ENCODE measurements around the gene KRTAP5-11.
"Not testable (repeated sequence)": the region's sequence is repeated elsewhere in the genome, so short reads cannot be mapped to it uniquely, and the experiment has no call there.

Gene KRTAP5-11, protein sequence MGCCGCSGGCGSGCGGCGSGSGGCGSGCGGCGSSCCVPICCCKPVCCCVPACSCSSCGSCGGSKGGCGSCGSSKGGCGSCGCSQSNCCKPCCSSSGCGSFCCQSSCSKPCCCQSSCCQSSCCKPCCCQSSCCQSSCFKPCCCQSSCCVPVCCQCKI

DNA sequence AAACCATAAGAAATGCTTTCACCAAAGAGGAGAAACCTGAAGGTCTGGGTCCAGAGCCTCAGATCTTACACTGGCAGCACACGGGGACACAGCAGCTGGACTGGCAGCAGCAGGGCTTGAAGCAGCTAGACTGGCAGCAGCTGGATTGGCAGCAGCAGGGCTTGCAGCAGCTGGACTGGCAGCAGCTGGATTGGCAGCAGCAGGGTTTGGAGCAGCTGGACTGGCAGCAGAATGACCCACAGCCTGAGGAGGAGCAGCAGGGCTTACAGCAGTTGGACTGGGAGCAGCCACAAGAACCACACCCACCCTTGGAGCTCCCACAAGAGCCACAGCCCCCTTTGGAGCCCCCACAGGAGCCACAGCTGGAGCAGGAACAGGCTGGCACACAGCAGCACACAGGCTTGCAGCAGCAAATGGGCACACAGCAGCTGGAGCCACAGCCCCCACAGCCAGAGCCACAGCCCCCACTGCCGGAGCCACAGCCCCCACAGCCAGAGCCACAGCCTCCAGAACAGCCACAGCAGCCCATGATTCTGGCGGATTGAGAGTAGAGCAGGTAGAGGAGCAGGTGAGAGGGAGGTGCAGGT, at the start of gene KRTAP5-11:
Gene KRTAP5-11, minus strand, starts transcription at position 567 of the 587 bp plus-strand sequence. Its CDS starts 38 bp downstream, at position 529.
- DNase-seq = peak; percentile 40

DNA sequence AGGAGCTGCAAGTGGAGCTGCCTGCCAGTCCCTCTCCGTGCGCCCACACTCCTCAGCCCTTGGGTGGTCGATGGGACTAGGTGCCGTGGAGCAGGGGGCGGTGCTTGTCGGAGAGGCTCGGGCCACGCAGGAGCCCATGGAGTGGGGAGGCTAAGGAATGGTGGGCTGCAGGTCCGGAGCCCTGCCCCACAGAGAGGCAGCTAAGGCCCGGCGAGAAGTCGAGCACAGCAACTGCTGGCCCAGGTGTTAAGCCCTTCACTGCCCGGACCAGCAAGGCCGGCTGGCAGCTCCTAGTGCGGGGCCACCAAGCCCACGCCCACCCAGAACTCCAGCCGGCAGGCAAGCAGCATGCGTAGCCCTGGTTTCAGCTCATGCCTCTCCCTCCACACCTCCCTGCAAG, 48.9 kb upstream of the KRTAP5-11 start:
- DNase-seq = not testable (repeated sequence)

DNA sequence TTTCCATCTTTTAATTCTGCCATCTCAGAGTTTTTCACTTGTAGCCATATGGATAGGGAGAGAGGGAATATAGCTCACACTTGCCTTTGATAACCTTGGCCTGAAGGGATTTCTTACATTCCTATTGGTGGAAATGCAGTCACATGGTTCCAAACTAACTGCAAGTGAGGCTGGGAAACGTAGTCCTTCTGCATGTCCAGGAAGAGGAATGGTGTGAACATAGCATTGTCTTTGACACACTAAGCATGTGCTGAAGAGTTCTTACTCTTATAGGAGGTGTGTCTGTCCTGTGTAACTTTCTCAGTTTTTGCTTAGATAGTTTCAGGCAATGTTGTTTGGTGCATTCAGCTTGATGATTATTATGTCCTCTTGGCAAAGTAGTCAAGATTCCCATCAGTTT, 47.4 kb upstream of the KRTAP5-11 start:
- DNase-seq = not testable (repeated sequence)

DNA sequence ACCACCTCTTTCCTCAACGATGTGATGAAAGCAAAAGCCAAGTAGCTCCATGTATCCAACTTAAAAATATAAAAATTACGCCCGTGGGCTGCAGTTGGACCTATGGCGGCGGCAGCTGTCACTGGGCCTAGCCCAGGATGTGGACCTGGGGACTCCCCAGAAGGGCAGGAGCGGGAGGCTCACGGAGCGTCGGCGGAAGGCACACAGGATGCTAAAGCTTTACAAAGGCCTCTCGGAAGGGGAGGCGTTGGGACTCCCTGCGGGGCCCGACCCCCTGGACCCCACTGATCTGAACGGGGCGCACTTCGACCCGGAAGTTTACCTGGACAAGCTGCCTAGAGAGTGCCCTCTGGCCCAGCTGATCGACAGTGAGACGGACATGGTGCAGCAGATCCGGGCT, 46.3 kb upstream of the KRTAP5-11 start:
- DNase-seq = not testable (repeated sequence)

DNA sequence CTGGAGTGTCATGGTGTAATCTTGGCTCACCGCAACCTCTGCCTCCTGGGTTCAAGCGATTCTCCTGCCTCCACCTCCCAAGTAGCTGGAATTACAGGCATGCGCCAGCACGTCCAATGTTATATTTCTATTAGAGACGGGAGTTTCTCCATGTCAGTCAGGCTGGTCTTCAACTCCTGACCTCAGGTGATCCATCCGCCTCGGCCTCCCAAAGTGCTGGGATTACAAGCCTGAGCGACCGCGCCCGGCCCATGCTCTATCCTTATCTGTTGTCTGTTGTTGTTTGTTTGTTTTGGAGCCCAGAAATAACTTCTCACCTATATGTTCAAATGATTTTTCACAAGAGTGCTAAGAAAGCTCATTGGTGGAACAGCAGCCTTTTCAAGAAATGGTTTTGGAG, 40.6 kb upstream of the KRTAP5-11 start:
- not testable (repeated sequence) for DNase-seq

DNA sequence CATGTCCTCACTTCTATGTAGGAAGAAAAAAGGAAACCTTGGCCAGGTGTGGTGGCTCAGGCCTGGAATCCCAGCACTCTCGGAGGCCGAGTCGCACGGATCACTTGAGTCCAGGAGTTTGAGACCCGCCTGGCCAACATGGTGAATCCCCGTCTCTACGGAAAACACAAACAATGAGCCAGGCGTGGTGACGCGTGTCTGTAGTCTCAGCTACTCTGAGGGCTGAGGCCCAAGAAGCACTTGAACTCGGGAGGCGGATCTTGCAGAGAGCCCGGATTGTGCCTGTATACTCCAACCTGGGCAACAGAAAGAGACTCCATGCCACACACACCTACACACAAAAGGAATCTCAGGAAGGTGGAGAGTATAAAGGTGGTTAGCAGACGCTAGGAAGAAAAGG, 39.9 kb upstream of the KRTAP5-11 start:
- not testable (repeated sequence) for DNase-seq

DNA sequence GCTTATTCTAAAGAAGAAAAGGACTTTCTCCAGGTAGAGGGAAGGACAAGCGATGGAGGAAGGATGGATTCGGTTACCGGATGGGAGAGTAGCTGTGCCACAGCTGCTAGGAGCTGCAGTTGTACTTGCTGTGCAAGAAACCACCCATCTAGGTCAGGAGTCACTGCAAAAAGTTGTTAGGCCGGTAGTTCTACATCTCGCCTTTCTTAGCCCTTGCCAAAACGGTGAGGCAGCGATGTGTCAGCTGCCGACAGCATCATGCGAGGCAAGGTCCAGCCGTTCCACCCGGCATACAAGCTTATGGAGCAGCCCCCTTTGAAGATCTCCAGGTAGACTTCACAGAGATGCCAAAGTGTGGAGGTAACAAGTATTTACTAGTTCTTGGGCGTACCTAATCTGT, 32.3 kb upstream of the KRTAP5-11 start:
- not testable (repeated sequence) for DNase-seq

DNA sequence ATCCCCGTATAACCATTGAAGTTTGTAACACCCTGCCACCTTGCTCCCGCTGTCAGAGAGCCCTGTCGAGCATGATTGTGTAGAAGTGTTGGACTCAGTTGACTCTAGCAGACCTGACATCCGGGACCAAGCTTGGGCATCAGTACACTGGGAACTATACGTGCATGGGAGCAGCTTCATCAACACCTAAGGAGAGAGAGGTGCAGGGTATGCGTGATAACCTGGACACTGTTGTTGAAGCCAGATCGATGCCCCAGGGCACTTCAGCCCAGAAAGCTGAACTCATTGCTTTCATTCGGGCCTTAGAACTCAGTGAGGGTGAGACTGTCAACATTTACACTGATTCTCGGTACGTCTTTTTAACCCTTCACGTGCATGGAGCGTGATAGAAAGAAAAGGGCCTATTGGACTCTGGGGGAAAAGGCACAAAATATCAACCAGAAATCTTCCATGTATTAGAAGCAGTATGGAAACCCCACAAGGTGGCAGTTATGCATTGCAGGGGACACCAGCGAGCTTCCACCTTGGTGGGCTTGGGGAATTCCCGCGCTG, 31.8 kb upstream of the KRTAP5-11 start:
- DNase-seq = not testable (repeated sequence)

DNA sequence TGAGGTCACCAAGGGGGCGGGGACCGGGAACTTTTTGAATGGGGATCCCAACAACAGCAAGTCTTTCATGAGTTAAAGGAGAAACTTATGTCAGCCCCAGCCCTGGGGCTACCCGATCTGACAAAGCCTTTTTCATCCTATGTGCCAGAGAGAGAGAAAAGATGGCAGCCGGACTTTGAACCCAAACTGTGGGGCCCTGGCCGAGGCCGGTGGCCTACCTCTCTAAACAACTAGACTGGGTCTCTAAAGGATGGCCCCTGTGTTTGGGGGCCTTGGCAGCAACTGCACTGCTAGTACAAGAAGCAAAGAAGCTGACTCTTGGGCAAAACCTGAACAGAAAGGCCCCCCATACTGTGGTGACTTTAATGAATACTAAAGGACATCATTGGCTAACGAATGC, 31.3 kb upstream of the KRTAP5-11 start:
- DNase-seq = not testable (repeated sequence)

DNA sequence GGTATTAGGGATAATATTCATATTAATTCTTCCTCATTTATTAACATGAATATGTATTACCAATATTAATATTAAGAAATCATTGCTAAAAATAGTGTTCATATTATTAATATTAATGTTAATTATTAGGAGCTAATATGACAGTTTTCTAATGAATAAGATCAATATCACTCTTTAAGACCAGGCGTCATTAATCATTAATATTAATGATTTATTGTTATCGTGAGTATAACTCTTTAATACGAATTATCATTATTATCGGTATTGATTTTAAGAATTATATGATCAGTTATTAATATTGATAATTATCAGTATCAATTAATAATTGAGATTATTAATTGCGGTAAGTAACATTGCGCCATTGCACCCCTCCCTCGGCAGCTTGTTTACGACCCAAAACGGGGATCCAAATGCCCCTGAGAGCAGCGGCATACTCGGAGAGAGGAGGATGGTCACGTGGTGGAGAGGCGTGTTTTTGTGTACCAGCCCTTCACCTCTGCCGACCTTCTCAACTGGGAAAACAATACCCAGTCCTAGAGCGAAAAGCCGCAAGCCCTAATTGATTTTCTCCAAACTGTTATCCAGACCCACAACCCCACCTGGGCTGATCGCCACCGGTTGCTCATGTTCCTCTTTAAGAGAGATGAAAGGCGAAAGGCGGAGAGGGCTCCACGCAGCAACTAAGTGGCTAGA, 28.7 kb upstream of the KRTAP5-11 start:
- not testable (repeated sequence) for DNase-seq

DNA sequence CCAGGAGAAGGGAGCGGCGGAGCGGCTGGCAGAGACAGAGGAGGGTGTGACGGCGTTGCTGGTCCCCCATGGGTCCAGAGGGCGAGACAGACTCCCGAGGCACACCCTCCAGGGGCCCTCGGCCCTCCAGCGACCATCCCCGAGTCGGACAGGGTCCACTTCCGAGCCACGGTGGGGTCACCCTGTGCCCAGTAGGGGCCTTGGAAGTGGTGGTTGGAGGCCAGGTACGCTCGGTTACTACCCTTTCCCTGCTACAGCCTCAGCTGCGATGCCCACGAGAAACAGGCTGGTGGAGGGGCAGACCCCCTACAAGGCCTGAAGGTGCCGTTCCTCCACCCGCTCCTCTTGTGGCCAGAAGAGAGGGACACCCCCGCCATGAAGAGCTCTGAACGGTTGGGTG, 25.6 kb upstream of the KRTAP5-11 start:
- not testable (repeated sequence) for DNase-seq

DNA sequence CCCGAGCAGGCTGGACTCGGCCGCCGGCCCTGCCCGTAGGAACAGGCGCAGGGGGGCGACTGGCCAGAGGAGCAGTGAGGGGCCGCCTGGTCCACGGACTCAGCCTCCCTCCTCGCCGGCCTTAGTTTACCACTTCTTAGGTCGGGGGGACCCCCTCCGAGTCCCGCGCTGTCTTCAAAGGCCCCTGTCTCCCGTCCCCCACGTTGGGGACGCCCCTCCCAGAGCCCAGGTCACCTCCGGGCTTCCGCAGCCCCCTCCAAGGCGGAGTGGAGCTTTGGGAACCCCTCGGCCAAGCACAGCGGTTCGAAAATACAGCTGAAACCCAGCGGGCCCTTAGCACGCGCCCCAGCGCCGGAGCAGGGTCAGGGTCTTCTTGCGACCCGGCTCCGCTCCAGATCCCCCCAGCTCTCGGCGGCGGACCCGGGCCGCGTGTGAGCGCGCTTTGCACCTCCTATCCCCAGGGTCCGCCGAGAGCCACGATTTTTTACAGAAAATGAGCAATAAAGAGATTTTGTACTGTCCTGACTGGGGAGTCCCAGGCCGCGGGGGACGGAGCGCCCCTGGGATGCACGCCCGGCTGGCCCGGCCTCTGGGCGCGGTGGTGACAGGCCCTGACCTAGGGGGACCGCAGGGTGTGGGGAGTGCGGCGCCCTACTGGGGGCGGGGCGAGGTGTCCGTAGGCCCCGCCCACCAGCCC, 25.0 kb upstream of the KRTAP5-11 start:
- not testable (repeated sequence) for DNase-seq

DNA sequence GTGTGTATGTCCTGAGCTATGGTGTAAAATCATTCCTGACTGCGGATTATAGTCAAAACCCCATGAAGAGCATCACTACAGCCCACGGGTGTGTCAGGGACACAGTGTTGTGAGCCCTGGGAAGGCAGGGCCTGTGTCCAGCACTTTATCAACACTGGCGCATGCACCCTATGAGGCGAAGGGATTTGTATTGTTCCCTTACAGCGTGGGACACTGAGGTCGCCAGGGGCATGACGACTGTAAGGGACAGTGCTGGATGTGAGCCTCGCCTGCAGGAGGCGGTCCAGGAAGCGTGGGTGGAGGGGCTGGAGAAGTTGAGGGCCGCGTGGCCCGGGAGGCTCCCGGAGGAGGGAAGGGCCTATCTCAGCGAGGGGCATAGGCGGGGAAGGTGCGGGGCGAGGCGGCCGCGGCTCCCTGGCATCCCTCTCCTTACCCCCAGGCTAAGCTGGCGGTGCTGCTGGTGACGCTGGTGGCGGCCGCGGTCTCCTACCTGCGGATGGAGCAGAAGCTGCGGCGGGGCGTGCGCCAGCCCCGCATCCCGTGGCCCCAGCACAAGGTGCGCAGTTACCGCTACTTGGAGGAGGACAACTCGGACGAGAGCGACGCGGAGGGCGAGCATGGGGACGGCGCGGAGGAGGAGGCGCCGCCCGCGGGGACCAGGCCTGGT, 24.3 kb upstream of the KRTAP5-11 start:
- not testable (repeated sequence) for DNase-seq

DNA sequence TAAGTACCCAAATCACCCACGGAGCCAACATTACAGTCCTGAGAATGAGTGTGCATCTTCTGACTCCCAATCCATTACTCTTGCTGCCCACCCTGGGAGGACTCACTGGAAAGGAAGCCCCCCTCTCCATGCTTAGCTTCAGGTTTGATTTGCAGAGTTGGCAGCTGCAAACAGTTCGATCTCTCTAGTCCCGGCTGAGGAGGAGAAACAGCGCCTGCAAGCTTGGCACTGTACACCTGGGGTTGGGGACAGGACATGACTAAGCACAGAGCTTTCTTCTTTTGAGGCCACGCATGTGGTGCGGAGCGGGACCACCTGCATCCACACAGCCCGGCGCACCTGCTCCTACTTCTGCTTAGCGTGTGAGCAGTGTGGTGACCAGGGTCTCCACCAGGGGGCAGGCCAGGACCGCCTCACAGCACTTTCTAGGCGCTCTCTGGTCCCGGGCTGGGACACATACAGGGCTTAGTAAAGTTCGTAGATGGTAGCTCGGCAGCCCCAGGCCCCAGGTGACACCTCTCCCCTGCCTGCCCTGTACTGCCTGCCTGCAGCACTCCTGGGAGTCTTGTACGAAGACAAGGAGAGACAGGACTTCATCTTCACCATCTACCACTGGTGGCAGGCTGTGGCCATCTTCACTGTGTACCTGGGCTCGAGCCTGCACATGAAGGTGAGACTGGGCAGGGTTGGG, 22.3 kb upstream of the KRTAP5-11 start:
- DNase-seq = not testable (repeated sequence)

DNA sequence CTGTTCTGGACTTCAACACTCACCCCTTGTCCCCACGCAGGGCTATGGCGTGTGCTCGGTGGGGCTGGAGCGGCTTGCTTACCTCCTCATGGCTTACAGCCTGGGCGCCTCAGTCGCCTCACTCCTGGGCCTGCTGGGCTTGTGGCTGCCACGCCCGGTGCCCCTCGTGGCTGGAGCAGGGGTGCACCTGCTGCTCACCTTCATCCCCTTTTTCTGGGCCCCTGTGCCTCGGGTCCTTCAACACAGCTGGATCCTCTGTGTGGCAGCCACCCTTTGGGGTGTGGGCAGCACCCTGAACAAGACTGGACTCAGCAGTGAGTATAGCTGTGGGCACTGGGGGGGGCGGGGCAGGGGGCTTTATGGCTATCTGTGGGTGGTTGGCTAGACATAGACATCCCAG, 20.5 kb upstream of the KRTAP5-11 start:
- DNase-seq = not testable (repeated sequence)

DNA sequence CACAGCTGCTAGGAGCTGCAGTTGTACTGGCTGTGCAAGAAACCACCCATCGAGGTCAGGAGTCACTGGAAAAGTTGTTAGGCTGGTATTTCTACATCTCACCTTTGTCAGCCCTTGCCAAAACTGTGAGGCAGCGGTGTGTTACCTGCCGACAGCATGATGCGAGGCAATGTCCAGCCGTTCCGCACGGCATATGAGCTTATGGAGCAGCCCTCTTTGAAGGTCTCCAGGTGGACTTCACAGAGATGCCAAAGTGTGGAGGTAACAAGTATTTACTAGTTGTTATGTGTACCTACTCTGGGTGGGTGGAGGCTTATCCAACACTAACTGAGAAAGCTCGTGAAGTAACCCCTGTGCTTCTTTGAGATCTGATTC, 6.9 kb upstream of the KRTAP5-11 start:
- DNase-seq = not testable (repeated sequence)

DNA sequence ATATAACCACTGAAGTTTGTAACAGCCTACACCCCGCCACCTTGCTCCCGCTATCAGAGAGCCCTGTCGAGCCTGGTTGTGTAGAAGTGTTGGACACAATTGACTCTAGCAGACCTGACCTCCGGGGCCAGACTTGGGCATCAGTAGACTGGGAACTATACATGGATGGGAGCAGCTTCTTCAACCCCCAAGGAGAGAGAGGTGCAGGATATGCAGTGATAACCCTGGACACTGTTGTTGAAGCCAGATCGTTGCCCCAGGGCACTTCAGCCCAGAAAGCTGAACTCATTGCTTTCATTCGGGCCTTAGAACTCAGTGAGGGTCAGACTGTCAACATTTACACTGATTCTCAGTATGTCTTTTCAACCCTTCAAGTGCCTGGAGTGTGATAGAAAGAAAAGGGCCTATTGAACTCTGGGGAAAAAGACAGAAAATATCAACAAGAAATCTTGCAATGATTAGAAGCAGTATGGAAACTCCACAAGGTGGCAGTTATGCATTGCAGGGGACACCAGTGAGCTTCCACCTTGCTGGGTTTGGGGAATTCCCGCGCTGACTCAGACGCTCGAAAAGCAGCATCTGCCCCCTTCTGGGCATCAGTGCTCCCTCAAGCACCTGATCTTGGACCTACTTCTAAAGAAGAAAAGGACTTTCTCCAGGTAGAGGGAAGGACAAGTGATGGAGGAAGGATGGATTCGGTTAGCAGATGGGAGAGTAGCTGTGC, 6.3 kb upstream of the KRTAP5-11 start:
- not testable (repeated sequence) for DNase-seq

DNA sequence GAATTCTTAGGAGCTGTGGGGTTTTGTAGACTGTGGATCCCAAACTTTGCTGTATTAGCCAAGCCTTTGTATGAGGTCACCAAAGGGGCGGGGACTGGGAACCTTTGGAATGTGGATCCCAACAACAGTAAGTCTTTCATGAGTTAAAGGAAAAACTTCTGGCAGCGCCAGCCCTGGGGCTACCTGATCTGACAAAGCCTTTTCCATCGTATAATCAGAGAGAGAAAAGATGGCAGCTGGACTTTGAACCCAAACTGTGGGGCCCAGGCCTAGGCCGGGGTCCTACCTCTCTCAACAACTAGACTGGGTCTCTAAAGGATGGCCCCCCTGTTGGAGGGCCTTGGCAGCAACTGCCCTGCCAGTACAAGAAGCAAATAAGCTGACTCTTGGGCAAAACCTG, 5.6 kb upstream of the KRTAP5-11 start:
- not testable (repeated sequence) for DNase-seq

DNA sequence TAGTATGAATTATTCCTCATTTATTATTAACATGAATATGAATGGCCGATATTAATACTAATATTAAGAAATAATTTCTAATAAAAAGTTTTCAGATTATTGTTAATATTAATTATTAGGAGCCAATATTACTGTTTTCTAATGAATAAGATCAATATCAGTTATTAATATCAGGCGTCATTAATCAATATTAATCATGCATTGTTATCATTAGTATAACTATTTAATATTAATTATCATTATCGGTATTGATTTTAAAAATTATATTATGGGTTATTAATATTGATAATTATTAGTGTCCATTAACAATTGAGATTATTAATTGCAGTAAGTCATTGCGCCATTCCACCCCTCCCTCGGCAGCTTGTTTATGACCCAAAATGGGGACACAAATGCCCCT, 3.0 kb upstream of the KRTAP5-11 start:
- DNase-seq = not testable (repeated sequence)

DNA sequence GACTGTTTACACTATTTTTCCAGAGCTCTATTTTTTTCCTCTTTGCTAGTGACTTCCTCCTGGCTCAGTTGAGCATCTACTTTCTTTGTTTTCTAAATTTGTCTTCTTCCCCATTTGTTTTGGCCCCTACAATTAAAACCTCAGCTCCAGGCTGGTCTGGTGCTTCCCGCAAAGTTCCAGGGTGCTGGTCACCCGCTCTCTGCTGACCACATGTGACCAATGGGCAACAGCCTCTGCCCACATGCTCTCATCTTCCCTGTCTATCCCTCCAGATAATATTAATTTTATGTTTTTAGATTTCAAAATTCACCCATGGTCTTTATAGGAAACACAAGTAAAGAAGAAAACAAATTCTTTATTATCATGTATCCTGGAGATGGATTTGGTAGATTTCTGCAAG, 294 bp upstream of the KRTAP5-11 start:
- not testable (repeated sequence) for DNase-seq

DNA sequence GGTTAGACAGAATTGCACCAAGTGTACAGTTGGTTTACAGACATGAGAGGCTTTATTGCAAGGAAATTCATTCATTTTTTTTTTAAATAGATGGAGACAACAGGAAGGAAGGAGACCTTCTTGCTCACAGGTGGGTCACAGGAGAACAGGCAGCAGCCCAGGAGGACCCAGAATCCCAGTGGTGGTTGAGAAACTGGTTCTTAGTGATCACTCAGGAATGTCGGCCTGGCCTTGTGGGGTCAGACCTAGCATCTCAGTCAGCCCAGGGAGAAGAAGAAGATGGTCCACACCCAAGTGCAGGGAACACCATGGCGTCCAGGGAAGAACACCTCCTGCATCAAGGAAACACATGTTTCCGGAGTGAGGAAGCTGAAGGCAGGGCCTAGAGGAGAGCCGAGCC, 849 bp downstream of the KRTAP5-11 start:
- no peak for DNase-seq
